IMR-90 (cell line): ENCODE data around the gene KCNK3. TPM values are rescaled to one million over a fixed set of nuclear protein-coding genes. Genes with fewer than 3 reads are reported as not detected.

Source experiments
- ATAC-seq: fragments of 200-7000 bp; cut with Tn5 transposase; 2 replicates; pipeline ENCODE4 v1.9.1; 2020; ENCODE audit warnings: low read depth, mild to moderate bottlenecking, moderate library complexity
- BruUV-seq: library from RNA; stranded (reverse); fragments of 400-500 nt; replicated peaks from 2 replicates; lab custom pipeline; 2021; lab: Mats Ljungman, UMichigan
- CTCF ChIA-PET: fragments of 300-600 bp; formaldehyde crosslinking; extraction: SDS; loops from one replicate; lab custom pipeline; 2021; ENCODE audit warnings: antibody characterized with exemption; lab: Yijun Ruan, JAX
- POLR2A ChIA-PET: fragments of 300-600 bp; sonication (Branson Sonifier 250); formaldehyde crosslinking; loops from one replicate; lab custom pipeline; 2022; ENCODE audit warnings: antibody characterized with exemption; ENCODE audit not compliant: unreplicated experiment; lab: Charles Lee
- DNase-seq: peaks from one replicate; pipeline ENCODE4 v3.0.0; 2013
- H2AFZ ChIP-seq: replicated peaks from 2 replicates; pipeline ENCODE3; 2013; ENCODE audit warnings: low read length, mild to moderate bottlenecking; ENCODE audit not compliant: poor library complexity
- H2AK5ac ChIP-seq: 2 replicates; pipeline ENCODE4 v1.6.1; 2013; ENCODE audit warnings: low read depth, low read length, inconsistent platforms
- H2AK9ac ChIP-seq: replicated peaks from 2 replicates; pipeline ENCODE3; 2013; ENCODE audit warnings: mild to moderate bottlenecking, low read depth, low read length, moderate library complexity; ENCODE audit not compliant: poor library complexity
- H2BK120ac ChIP-seq: 2 replicates; pipeline ENCODE4 v1.6.1; 2013; ENCODE audit warnings: low read depth, low read length, inconsistent platforms
- H2BK15ac ChIP-seq: 3 replicates; pipeline ENCODE4 v1.6.1; 2013; ENCODE audit warnings: low read depth, low read length, inconsistent platforms
- H2BK20ac ChIP-seq: 2 replicates; pipeline ENCODE4 v1.6.1; 2013; ENCODE audit warnings: low read depth, mild to moderate bottlenecking, inconsistent platforms, low read length, moderate library complexity
- H2BK5ac ChIP-seq: 2 replicates; pipeline ENCODE4 v1.6.1; 2013; ENCODE audit warnings: mild to moderate bottlenecking, low read depth, low read length, inconsistent platforms; ENCODE audit not compliant: poor library complexity, severe bottlenecking
- H3K14ac ChIP-seq: replicated peaks from 2 replicates; pipeline ENCODE4 v1.6.1; 2013; ENCODE audit warnings: low read depth, low read length, inconsistent platforms
- H3K18ac ChIP-seq: 2 replicates; pipeline ENCODE4 v1.6.1; 2013; ENCODE audit warnings: low read depth, low read length, control low read depth
- H3K23ac ChIP-seq: 2 replicates; pipeline ENCODE4 v1.6.1; 2013; ENCODE audit warnings: low read depth, low read length, inconsistent platforms
- H3K27ac ChIP-seq: 2 replicates; pipeline ENCODE4 v1.5.1; 2013; ENCODE audit warnings: mild to moderate bottlenecking, control low read depth, low read length; ENCODE audit not compliant: insufficient read depth
- H3K27me3 ChIP-seq: 2 replicates; pipeline ENCODE4 v1.6.1; 2013; ENCODE audit warnings: low read length; ENCODE audit not compliant: control insufficient read depth, insufficient read depth
- H3K36me3 ChIP-seq: 2 replicates; pipeline ENCODE4 v1.6.1; 2013; ENCODE audit warnings: low read length, mixed read lengths; ENCODE audit not compliant: control insufficient read depth, insufficient read depth
- H3K4ac ChIP-seq: 2 replicates; pipeline ENCODE4 v1.6.1; 2013; ENCODE audit warnings: low read depth, low read length, inconsistent platforms
- H3K4me1 ChIP-seq: 2 replicates; pipeline ENCODE4 v1.6.1; 2013; ENCODE audit warnings: low read length, mixed read lengths; ENCODE audit not compliant: control insufficient read depth, insufficient read depth
- H3K4me2 ChIP-seq: 2 replicates; pipeline ENCODE4 v1.6.1; 2013; ENCODE audit warnings: low read depth, mild to moderate bottlenecking, control low read depth, low read length, moderate library complexity
- H3K4me3 ChIP-seq: 2 replicates; pipeline ENCODE4 v1.5.1; 2013; ENCODE audit warnings: low read depth, mild to moderate bottlenecking, control low read depth, low read length, moderate library complexity; ENCODE audit not compliant: insufficient read depth
- H3K56ac ChIP-seq: 2 replicates; pipeline ENCODE4 v1.6.1; 2013; ENCODE audit warnings: low read length, inconsistent platforms; ENCODE audit not compliant: insufficient read depth; ENCODE audit errors: extremely low read depth
- H3K79me1 ChIP-seq, 2 experiments: 2 replicates each; pipeline ENCODE4 v1.6.1; 2013; ENCODE audit warnings: low read length in 2 of 2, inconsistent platforms in 1 of 2, low read depth in 1 of 2
- H3K9ac ChIP-seq: 2 replicates; pipeline ENCODE4 v1.6.1; 2013; ENCODE audit warnings: low read depth, low read length, control low read depth
- H3K9me1 ChIP-seq: 2 replicates; pipeline ENCODE4 v1.6.1; 2013; ENCODE audit warnings: low read length, inconsistent platforms; ENCODE audit not compliant: insufficient read depth
- H3K9me3 ChIP-seq: 2 replicates; pipeline ENCODE4 v1.6.1; 2013; ENCODE audit warnings: low read length; ENCODE audit not compliant: control insufficient read depth, insufficient read depth
- H4K20me1 ChIP-seq: 2 replicates; pipeline ENCODE4 v1.6.1; 2013; ENCODE audit warnings: low read length, inconsistent platforms; ENCODE audit not compliant: insufficient read depth
- H4K5ac ChIP-seq: 2 replicates; pipeline ENCODE4 v1.6.1; 2013; ENCODE audit warnings: mild to moderate bottlenecking, low read depth, low read length, control low read depth
- H4K8ac ChIP-seq, 2 experiments: 2 replicates each; pipeline ENCODE4 v1.6.1; 2013; ENCODE audit warnings: low read depth in 2 of 2, low read length in 2 of 2, control low read depth in 1 of 2, inconsistent platforms in 1 of 2
- H4K91ac ChIP-seq: 2 replicates; pipeline ENCODE4 v1.6.1; 2013; ENCODE audit warnings: low read depth, low read length, inconsistent platforms; ENCODE audit not compliant: insufficient read depth
- BHLHE40 ChIP-seq: fragments of 150-350 bp; IDR thresholded peaks from 2 replicates; pipeline ENCODE4 v1.6.1; 2016; ENCODE audit warnings: mild to moderate bottlenecking, low read depth, low read length
- CHD1 ChIP-seq: IDR thresholded peaks from 2 replicates; pipeline ENCODE4 v1.6.1; 2012; ENCODE audit warnings: low read depth, low read length, improper control_type of control experiment
- FOS ChIP-seq: fragments of 150-350 bp; IDR thresholded peaks from 2 replicates; pipeline ENCODE4 v1.6.1; 2016; ENCODE audit warnings: low read depth, low read length
- MAZ ChIP-seq: IDR thresholded peaks from 2 replicates; pipeline ENCODE4 v1.6.1; 2012; ENCODE audit warnings: low read depth, mild to moderate bottlenecking, low read length, improper control_type of control experiment, moderate library complexity, borderline replicate concordance
- MXI1 ChIP-seq: IDR thresholded peaks from 2 replicates; pipeline ENCODE4 v1.6.1; 2012; ENCODE audit warnings: low read depth, mild to moderate bottlenecking, low read length, moderate library complexity, borderline replicate concordance
- NFE2L2 ChIP-seq: fragments of 150-350 bp; IDR thresholded peaks from 2 replicates; pipeline ENCODE4 v1.6.1; 2016; ENCODE audit warnings: low read depth, mild to moderate bottlenecking, low read length
- POLR2A ChIP-seq: IDR thresholded peaks from 2 replicates; pipeline ENCODE4 v1.6.1; 2012; ENCODE audit warnings: mild to moderate bottlenecking, low read depth, low read length
- RFX5 ChIP-seq: IDR thresholded peaks from 2 replicates; pipeline ENCODE4 v1.8.0; 2012; ENCODE audit warnings: low read depth, mild to moderate bottlenecking, low read length, moderate library complexity
- SMC3 ChIP-seq: fragments of 150-350 bp; IDR thresholded peaks from 2 replicates; pipeline ENCODE4 v1.6.1; 2016; ENCODE audit warnings: low read depth, mild to moderate bottlenecking, antibody characterized with exemption, low read length, moderate library complexity
- USF2 ChIP-seq: fragments of 150-350 bp; IDR thresholded peaks from 2 replicates; pipeline ENCODE4 v1.6.1; 2017; ENCODE audit warnings: mild to moderate bottlenecking, antibody characterized with exemption, low read length, low read depth
- WGBS, 2 experiments: methylation state at CpG; one replicate each; pipeline versions ENCODE4 v1.1.5 to v1.1.7; 2013; ENCODE audit warnings: missing lambda C conversion rate in 2 of 2; ENCODE audit not compliant: insufficient read length in 1 of 2; ENCODE audit errors: extremely low coverage in 2 of 2; 5-methylcytosine and 5-hydroxymethylcytosine counted together
- dilution Hi-C: fragments of 300-500 bp; cut with HindIII; formaldehyde crosslinking; loops from one replicate; pipeline ENCODE4 v1.14.3; 2018; ENCODE audit warnings: low sequenced_read_pairs; ENCODE audit not compliant: unreplicated experiment
- in situ Hi-C: fragments of 300-500 bp; cut with MboI; formaldehyde crosslinking; loops from 3 replicates; pipeline ENCODE4 v1.14.3; 2019; ENCODE audit warnings: low sequenced_read_pairs, inconsistent platforms, mixed read lengths
- intact Hi-C: fragments of 100-400 bp; cut with micrococcal nuclease; formaldehyde crosslinking; loops from 2 replicates; pipeline ENCODE4 v1.10.0; 2022
- polyA plus RNA-seq, 3 experiments: library from polyadenylated mRNA; depleted of rRNA; stranded (reverse); fragments of >200 nt; gene quantifications; 2 replicates each; pipeline ENCODE4 v1.2.3, GENCODE V29; 2012; ENCODE audit warnings: low replicate concordance in 1 of 3
- total RNA-seq: library from RNA; depleted of rRNA; stranded (reverse); fragments of >200 nt; gene quantifications from 2 replicates; pipeline ENCODE4 v1.2.3, GENCODE V29; 2012

KCNK3 gene
- total and polyA plus RNA-seq, 2 of the 4 experiments (the other 2 are of a cell fraction), result under 0.01 to 0.03 TPM

DNA sequence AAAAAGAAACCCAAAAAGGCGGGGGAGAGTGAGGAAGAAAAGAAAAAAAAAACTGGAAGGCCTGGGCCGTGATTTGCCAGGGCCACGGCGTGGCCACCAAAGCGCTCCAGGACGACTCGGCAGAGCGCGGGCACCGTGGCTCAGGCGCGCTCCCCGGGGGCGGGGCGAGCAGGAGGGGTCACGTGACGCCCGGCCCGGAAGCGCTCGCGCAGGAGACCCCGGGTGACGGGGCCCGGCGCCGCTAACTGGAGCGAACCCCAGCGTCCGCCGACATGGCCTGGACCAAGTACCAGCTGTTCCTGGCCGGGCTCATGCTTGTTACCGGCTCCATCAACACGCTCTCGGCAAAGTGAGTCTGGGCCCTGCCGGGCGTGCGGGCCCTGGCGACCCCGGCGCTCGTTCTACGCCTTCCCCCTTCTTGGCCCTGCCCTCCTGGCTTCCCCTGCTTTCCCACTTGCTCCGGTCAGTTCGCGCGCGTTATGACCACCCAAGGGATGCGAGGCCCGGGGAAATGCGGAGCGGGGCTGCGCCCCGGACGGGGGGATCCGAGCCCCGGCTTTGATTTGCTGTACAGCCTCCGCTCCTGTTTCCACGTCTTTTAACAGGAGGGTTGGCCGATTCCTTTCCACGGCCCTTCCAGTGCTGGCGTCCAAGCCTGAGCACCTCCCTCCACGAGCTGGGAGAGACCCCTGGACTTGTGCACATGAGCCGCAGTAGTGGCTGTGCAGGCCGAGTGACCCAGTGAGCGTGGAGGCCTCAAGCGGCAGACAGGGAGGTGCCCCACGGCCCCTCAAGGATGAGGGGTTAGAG lies 71.8 kb downstream of the KCNK3 start, which contains the start of gene SLC35F6:
SLC35F6 (plus strand) TSS at position 207 of the 810 bp plus-strand sequence; CDS start at position 273, 66 bp downstream.
- peak within 1 kb of the TSS; percentile 92; the same call in 1 of the 2 replicates for H3K18ac ChIP-seq
- peak within 1 kb of the TSS; percentile 30; the same call in 1 of the 2 replicates for H2BK20ac ChIP-seq
- H2AFZ ChIP-seq, result peak within 1 kb of the TSS; percentile 96
- dilution Hi-C loops (no loop called here), intact Hi-C loops (no loop called here), in situ Hi-C loops (no loop called here)
- ATAC-seq, result peak; percentile 86
- peak within 1 kb of the TSS; percentile 94 for H3K4me3 ChIP-seq
- peak within 1 kb of the TSS; percentile 88 for H4K91ac ChIP-seq
- peak; percentile 67 for DNase-seq
- peaks cover 17% of the 10 kb centered on the region for H3K4me1 ChIP-seq
- TF ChIP-seq CHD1, result no peak
- no peak for TF ChIP-seq SMC3
- TF ChIP-seq FOS, result 0 out of 2 replicates have a peak, but pooled peaks have one; percentile 21
- TF ChIP-seq NFE2L2, result no peak
- peak; percentile 88; the same call in 1 of the 2 replicates for TF ChIP-seq MAZ
- TF ChIP-seq RFX5, result no peak
- peak; percentile 78 for TF ChIP-seq POLR2A
- peak; percentile 4; the same call in 1 of the 2 replicates for TF ChIP-seq MXI1
- peak; percentile 79 for TF ChIP-seq BHLHE40
- TF ChIP-seq USF2, result peak; percentile 98
- H3K4me2 ChIP-seq, result peak within 1 kb of the TSS; percentile 93
- H4K5ac ChIP-seq, result peak within 1 kb of the TSS; percentile 96
- H3K27ac ChIP-seq, result peak within 1 kb of the TSS; percentile 99
- peak within 1 kb of the TSS; percentile 96 for H3K4ac ChIP-seq
- H2AK5ac ChIP-seq, result peak within 1 kb of the TSS; percentile 95
- CTCF ChIA-PET, result no interaction called here
- peak within 1 kb of the TSS; percentile 99 for H3K9ac ChIP-seq
- BruUV-seq, result no TSS peak
- H3K79me1 ChIP-seq, result peaks cover 36 to 61% of the 10 kb centered on the region in 2 experiments
- H3K56ac ChIP-seq, result peak within 1 kb of the TSS; percentile 82
- H4K8ac ChIP-seq, result peak within 1 kb of the TSS; percentile 95 to 96
- H2BK5ac ChIP-seq, result peak within 1 kb of the TSS; percentile 83
- H3K9me1 ChIP-seq, result peaks cover 21% of the 10 kb centered on the region
- peak within 1 kb of the TSS; percentile 98 for H3K14ac ChIP-seq
- H4K20me1 ChIP-seq, result peaks cover 30% of the 10 kb centered on the region
- peaks cover 4% of the 10 kb centered on the region for H3K36me3 ChIP-seq
- peak within 1 kb of the TSS; percentile 87; the same call in 1 of the 3 replicates for H2BK15ac ChIP-seq
- H3K27me3 ChIP-seq, result no peaks in the 10 kb centered on the region
- H2BK120ac ChIP-seq, result peak within 1 kb of the TSS; percentile 83
- peak within 1 kb of the TSS; percentile 93 for H3K23ac ChIP-seq
- H3K9me3 ChIP-seq, result no peaks in the 10 kb centered on the region
- H2AK9ac ChIP-seq, result peak within 1 kb of the TSS; percentile 95
- POLR2A ChIA-PET, result no interaction called here
- 0% methylated on average over 43 of the region's 68 CpGs; no CpG with 5 or more reads in 1 of the 2 experiments for WGBS, 2 experiments
